Coronary artery (tissue), 2 donors: ENCODE measurements around the gene IRF4.

ENCODE experiments used
- DNase-seq: peaks from one replicate; pipeline ENCODE4 v3.0.0-alpha.2; 2017; ENCODE audit warnings: low spot score
- H3K27ac ChIP-seq, 2 donors: fragments of 200-600 bp; sonication (generic); one replicate each; pipeline ENCODE4 v1.5.1; 2016 to 2019
- H3K4me3 ChIP-seq: fragments of 200-600 bp; sonication (generic); 2 replicates; pipeline ENCODE4 v1.5.1; 2016; ENCODE audit warnings: mild to moderate bottlenecking, moderate library complexity
- CTCF ChIP-seq: fragments of 200-600 bp; sonication (generic); IDR thresholded peaks from one replicate; pipeline ENCODE4 v1.5.1; 2019; ENCODE audit warnings: antibody characterized with exemption

The IRF4 gene

GRCh38 chr6:436308-437036, 44.9 kb downstream of the IRF4 start:
- TF ChIP-seq CTCF: no peak
- no peak for DNase-seq
- Histone ChIP-seq H3K27ac (no peak overlapping the region), H3K4me3 (no peak overlapping the region)

- TF ChIP-seq CTCF: no peak
- no peak for DNase-seq
- H3K27ac ChIP-seq: no peak overlapping the region
- H3K4me3 ChIP-seq: no peak overlapping the region
These were observed 45.5 kb downstream of the IRF4 start for GRCh38 chr6:437037-437392.

GRCh38 chr6:438634-439170, 47.1 kb downstream of the IRF4 start:
- DNase-seq: no peak
- H3K27ac ChIP-seq: no peak overlapping the region
- H3K4me3 ChIP-seq: no peak overlapping the region
- no peak for TF ChIP-seq CTCF

GRCh38 chr6:439641-440167, 48.2 kb downstream of the IRF4 start:
- DNase-seq: no peak
- TF ChIP-seq CTCF: no peak
- no peak overlapping the region for H3K4me3 ChIP-seq
- H3K27ac ChIP-seq: no peak overlapping the region

GRCh38 chr6:441126-441920, 49.8 kb downstream of the IRF4 start:
- TF ChIP-seq CTCF: no peak
- DNase-seq: peak; percentile 56
- Histone ChIP-seq H3K4me3 (no peak overlapping the region), H3K27ac (no peak overlapping the region)

GRCh38 chr6:443621-444159, 52.1 kb downstream of the IRF4 start:
- no peak for TF ChIP-seq CTCF
- peak; percentile 36 for DNase-seq
- Histone ChIP-seq H3K27ac (no peak overlapping the region), H3K4me3 (no peak overlapping the region)
